HG03095 (cell line): ENCODE results near the gene OR4F6.
"Not testable (repeated sequence)": the region's sequence is repeated elsewhere in the genome, so short reads cannot be mapped to it uniquely, and the experiment has no call there.

Experiments used
- ATAC-seq: cut with Tn5 transposase; IDR thresholded peaks from one replicate; pipeline ENCODE4 v1.9.1; 2021; ENCODE audit warnings: moderate library complexity; ENCODE audit not compliant: unreplicated experiment

The OR4F6 gene, protein sequence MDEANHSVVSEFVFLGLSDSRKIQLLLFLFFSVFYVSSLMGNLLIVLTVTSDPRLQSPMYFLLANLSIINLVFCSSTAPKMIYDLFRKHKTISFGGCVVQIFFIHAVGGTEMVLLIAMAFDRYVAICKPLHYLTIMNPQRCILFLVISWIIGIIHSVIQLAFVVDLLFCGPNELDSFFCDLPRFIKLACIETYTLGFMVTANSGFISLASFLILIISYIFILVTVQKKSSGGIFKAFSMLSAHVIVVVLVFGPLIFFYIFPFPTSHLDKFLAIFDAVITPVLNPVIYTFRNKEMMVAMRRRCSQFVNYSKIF

DNA sequence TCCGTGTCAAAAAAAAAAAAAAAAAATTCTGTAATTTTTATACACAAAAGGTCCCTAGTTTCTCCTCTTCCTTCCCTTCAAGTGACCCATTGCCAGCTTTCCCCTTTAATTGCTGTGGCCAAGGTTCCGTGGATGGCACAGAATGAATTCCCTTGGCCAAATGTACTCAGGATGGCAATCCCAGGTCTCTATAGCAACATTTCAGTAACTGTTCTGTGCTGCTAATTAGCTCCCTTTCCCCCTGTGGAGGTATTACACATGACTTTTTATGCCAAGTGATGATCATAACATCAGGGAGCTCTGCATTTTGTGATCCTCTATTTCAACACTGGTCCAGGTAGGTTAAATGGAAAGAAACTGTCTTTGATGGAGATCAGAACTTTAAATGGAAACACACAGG, at the start of gene OR4F6:
TSS of gene OR4F6 (plus strand) at position 301 of the 400 bp plus-strand sequence. CDS start 2,211 bp downstream, outside the sequence.
- no peak for ATAC-seq

DNA sequence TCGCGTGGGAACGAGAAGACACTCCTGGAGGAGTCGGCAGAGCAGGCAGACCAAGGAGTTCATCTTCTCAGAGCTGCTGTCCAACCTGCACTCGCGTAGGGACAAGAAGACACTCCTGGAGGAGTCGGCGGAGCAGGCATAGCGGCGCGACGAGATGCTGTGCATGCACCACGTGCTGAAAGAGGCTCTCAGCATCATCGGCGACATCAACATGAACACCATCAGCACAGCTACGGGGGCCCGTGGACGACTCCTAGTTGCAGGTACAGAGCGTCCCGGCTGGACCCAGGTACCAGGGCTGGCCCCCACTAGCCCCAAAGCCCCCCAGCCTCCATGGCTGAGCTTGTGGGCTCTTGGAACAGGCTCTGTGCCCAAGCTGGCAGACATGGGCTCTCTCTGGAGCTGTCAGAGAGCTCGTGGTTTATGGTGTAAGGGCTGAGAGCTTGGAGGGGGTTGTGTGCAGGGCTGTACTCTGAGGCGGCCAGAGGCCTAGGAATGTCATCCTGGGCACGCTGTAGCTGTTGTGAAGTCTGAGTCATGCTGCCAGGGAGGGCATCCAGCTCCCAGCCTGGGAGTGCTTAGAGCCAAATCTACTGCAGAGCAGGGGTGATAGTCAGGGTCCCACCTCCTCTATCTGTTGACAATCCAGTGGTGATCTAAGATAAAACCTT, 38.5 kb upstream of the OR4F6 start:
- not testable (repeated sequence) for ATAC-seq

DNA sequence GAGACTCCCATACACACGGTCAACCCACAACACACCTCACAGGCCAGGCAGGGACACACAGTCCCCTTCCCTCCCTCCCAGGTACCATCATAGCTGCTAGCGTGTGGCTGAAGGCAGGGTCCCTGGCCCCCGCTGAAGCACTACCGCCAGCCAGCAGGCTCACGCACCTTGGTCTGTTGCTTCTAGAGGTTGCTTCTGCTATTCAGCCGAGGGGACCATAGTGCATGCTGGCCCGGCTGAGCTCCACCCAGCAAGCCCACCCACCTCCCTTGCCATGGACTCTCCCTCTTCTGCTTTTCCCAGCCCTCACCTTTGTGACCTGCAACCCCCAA, 38.0 kb upstream of the OR4F6 start:
- ATAC-seq, result not testable (repeated sequence)

DNA sequence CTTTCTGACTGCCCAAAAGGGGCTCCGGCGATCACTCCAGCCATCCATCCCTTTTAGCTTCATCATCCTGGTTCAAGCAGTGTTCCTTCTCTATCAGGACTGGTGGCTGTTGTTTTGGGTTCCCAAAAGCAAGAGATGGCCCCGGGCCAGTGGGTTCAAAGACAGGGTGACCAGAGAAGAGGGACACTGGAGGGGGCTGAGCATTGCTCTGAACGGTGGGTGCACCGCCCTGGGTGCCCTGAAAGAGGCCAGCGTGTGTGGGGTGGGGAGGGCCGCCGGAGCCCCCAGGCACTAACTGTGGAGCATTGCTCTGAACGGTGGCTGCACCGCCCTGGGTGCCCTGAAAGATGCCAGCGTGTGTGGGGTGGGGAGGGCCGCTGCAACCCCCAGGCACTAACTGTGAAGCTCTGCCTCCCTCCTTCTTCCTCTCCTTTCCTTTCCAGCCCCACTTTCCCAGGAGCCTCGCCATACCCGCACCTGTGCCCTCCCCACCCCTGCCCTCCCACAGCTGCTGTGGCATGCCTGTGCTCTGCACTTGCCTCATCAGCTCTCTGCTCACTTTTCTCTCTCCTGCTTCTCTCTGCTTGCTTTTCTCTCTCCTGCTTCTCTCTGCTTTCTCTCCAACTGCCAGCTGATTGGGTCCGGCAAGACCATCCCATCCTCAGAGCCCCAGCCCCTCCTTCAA, 37.4 kb upstream of the OR4F6 start:
- ATAC-seq, result no peak

DNA sequence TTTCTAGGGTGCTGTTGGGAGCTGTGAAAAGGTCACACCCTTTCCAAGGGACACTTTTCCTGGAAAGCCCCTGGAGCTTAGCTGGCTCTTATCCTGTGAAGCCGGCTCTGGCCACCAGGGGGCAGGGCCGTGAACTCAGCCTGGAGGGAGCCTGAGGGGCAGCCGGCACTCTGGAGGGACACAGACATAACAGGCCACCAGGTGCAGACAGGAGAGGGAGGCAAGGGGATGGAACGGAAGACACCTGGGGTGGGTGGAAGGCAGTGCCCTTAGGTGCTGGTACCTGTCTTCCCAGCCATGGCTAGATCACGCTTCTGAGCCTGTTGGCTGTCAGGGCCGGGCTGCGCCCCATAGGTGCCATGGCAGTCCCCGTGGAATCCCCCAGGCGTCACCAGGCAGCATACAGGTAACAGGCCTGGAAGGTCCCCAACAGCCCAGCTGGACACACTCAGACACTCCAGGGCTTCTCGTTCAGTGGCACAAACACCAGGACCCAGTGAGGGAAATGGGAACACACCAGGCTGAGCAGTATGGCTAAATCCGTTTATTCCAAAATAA, 36.1 kb upstream of the OR4F6 start:
- ATAC-seq, result not testable (repeated sequence)

DNA sequence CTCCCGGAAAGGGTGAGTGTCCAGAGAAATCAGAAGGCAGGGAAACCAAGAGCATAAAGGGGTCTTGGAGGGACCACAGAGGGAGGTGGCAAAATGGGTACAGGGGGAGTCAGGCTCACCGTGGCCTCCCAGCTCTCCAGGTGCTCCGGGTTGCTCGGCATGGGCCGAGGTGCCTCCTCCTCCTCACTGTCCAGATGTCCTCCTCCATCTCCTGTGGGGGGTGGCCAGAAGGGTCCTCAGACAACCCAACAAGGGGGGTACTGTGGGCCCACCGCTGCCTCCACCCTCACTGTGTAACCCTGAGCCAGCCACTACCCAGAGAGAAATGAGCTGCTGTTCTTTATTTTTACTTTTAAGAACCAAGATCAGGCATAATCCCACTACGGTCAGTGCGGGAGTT, 30.4 kb upstream of the OR4F6 start:
- no peak for ATAC-seq

DNA sequence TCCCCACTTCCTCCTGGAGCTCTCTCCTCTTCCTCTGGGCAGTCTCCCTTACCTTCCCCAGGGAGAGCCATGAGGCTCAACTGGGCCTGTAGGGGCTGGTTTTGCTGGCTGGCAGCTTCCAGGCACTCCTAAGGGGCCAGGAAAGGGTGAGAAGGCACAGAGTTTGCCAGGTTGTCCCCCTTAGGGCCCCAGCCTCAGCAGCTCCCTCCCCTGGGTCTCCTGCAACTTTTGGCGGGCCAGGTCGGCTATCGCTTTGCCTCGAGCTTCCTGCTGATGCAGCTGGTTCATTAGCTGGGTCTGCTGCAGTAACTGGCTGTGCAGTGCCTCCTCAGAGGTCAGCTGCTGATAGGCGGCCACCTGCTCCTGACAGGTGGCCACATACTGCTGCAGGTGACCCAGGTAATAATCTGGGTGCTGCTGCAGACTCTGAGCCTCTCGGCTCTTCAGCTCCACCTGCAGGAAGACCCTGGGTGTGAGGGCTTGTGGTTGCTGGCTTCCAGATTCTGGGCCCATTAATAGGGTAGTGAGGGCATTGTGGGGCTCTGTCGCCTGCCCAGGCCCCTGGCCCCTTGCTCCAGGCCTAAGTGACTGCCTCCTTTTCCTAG, 29.7 kb upstream of the OR4F6 start:
- no peak for ATAC-seq

DNA sequence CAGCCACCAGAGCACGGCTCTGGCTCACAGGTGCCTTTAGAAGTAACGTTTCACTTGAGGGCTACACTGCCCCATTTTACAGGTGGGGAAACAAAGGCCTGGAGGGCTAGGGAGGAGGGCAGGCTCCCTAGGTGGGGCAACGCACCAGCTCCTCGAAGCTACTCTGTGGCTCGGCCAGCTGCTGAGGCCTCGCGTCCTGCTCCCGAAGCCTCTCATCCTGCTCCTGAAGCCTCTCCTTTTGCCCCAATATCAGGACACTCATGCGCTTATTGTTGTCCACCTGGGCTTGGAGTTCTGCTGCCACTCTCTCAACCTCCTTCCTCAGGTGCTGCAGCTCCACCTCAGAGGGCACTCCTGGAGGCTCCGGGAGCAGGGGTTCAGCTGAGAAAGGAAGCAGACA, 28.2 kb upstream of the OR4F6 start:
- ATAC-seq, result no peak

DNA sequence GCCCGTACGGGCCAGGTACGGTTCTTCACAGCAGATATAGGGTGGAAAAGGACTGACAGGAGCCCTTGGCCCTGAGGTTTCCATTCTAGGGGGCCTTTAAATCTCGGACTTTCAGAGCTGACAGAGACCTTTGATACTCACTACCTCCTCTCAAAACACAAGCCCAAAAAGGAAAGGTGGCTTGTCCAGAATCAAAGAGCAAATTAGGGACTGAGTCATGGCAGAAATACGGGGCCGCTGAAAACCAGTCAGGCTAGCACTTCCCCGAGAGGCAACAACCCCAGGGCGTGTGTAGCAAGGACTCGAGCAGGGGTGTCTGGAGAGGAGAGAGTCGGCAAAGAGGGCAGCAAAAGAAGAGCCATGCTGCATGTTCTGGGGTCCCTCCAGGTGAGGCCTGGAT, 24.7 kb upstream of the OR4F6 start:
- not testable (repeated sequence) for ATAC-seq

DNA sequence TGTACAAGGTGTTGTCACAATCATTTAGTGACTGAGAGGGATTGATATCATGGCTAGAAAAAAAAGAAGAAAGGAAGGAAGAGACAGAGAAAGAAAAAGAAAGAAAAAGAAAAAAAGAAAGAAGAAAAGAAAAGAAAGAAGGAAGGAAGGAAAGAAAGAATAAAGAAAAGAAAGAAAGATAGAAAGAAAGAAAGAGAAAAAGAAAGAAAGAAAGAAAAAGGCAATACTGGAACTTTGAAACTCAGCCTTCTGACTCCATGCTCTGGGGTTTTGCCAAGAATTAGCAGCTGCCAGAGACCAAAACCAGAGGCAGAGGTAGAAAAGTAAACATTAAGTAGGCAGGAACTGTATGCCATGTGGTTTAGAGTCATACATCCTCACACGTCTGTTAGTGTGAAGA, 23.1 kb upstream of the OR4F6 start:
- ATAC-seq, result not testable (repeated sequence)

DNA sequence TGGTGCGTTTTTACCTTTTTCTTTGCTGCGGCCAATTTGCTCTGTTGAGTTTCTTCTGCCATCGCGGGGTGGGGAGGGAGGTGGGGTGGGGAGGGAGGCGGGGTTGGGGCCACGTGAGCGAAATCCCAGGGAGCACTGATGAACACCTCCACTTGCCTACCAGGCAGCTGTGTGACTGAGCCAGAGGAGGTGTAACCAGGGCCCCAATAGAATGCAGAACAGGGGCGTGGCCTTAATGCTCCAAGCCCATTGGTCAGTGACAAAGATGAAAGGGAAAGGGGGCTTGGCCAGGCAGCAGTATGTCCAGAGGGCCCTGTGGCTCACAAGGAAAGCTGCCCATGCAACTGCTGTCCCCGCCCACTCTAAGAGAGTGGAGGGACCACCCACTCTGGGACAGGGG, 21.4 kb upstream of the OR4F6 start:
- no peak for ATAC-seq

DNA sequence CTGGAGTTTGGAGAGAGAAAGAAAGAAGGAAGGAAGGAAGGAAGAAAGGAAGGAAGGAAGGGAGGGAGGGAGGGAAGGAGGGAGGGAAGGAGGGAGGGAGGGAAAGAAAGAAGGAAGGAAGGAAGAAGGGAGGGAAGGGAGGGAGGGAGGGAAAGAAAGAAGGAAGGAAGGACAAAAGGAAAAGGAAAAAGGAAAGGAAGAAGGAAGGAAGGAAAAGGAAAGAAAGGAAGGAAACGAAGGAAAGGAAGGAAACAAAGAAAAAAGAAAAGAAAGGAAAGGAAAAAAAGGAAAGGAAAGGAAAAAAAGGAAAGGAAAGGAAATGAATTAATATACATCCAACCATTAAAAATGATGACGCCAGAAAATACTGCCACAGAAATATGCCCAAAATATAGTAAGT, 18.7 kb upstream of the OR4F6 start:
- ATAC-seq, result no peak

DNA sequence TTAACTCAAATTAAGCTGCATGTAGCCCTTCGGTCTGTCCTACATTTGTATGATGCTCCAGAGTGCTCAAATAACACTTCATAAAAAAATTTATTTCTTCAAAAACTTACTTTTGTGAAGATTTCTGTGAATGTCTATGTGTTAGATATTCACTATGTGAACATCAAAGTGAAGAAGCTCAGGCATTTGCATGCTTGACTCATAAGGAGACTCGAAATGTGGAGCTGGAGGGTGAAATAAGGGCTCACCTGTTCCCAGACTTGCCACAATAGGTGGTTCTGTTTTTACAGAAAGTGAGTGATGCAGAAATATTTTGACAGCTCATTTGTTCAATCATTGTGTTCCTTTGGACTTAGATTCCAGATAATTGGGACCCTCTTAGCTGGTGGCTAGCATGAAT, 16.9 kb upstream of the OR4F6 start:
- not testable (repeated sequence) for ATAC-seq

DNA sequence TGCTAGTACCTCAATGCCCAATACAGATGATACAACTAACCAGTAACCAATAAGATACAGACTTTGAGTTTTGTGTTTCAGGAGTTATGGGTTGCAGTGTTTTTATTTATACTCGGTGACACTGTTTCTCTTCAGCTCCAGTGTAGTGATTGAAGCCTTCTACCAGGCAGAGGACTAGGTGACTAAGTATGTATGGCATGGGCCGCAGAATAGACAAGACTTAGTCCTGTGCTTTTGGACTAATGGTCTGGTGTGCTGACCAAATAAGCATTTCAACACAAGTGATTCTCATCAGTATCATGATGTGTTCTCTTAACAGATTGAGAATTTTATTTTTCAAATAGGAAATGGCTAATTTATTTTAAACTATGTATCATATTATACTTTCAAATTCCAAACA, 15.3 kb upstream of the OR4F6 start:
- ATAC-seq, result not testable (repeated sequence)

DNA sequence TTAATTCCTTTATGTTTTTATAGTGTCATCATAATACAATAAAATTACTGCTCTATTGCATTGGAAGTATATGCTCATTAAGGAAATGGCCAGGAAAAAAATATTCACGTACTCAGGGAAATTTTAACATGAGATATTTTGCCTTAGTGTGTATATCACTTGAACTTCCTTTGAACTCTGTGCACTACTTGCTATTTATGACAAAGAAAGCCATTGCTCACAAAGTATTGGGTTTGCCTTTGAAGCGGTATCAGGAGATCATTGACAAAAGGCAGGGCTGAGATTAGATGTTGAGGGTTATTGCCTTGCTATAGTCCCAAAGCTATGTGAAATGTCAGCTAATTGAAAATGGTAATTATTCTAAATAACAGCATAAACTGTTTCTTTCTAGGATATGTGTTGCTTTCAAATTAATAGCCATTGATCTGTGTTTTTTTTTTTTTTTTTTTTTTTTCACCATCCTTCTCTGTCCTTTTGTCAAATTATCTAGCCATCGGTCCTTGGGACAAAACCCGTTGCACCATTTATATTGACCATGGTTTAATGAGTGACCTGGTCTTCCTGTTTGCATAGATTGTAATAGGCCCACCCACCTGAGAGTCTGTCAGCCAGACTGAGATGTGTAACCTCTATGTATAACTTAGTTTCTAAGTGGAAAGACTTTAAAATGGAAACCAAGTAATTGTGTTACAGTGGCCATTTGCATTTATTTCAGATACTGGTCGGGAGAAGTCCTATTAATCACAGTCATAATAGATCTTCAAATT, 14.6 kb upstream of the OR4F6 start:
- not testable (repeated sequence) for ATAC-seq

DNA sequence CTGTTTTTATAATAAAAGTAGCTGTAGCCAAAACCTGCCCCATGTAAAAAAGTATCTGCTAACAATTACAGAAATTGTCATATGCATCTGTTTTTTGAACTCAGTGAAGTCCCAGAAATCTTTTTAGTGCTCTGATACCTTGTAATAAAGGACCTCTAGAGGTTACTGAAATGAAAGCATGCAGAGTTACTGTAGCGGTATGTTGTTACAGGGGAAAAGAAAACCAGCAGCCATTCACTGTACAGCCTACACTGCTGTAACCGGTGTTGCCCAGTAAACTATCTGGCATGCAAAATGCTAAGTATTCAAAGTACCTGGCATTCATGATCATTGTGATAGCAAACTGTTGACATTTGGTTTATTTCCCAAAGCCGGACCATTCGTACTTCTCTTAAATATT, 12.6 kb upstream of the OR4F6 start:
- ATAC-seq, result not testable (repeated sequence)

DNA sequence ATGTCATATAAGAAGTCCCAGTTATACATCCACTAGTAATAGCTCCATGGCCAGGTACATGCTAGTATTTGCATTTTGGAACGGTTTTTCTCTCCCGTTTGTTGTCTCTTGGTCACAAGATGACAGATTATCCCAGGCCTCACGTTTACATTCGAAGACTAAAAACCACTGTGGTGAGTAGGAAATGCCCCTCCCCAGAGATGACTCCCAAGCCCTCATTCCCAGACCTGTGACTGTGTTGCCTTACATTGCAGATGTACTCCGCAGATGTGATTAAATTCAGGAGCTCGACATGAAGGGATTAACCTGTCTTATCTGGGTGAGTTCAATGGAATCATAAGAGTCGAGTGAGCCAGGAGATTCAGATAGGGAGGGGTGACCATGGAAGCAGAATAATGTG, 9.3 kb upstream of the OR4F6 start:
- not testable (repeated sequence) for ATAC-seq

DNA sequence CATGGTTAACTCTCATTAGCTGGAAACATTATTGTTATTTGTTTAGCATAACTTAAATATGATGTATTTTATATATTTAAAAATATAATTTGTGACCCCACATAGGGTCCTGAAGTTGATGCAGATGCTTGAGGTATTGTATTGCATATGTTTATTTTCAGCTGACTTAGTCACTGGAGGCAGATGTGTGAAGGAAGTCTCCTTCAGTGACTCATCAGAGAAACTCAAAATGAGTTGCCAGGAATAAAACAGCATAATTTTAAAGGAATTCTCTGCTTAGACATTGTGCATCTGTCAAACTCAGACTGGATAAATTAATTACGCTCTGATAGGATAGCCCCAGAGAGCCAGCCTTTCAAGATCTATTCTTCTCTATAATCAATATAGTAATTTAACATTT, 7.9 kb upstream of the OR4F6 start:
- no peak for ATAC-seq

DNA sequence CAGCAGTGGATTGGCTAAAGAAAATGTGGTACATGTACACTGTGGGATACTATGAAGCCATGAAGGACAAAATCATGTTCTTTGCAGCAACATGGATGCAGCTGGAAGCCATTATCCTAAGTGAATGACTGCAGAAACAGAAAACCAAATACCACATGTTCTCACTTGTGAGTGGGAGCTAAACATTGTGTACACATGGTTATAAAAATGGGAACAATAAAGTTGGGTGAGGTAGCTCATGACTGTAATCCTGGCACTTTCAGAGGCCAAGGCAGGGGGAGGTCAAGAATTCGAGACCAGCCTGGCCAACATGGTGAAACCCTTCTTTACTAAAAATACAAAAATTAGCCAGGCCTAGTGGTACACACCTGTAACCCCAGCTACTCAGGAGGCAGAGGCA, 3.6 kb upstream of the OR4F6 start:
- no peak for ATAC-seq

DNA sequence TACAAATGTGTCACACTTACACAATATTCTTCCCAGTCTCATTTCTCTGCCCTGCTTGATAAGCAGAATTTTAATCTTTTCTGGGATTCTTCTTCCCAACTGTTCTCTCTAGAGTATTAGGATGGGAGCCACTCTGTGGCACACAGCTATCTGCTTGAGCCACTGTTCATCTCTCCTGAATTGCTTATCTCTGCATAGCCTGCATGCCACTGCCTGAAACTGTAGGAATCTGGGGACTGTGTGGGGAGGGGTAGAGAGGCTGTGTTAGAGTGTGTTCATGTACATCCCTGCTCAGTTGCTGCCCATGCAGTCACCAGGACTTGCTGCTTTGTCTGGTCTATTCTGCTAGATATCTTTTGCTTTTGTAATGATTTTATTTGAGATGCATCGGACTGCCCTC, 2.3 kb upstream of the OR4F6 start:
- no peak for ATAC-seq

DNA sequence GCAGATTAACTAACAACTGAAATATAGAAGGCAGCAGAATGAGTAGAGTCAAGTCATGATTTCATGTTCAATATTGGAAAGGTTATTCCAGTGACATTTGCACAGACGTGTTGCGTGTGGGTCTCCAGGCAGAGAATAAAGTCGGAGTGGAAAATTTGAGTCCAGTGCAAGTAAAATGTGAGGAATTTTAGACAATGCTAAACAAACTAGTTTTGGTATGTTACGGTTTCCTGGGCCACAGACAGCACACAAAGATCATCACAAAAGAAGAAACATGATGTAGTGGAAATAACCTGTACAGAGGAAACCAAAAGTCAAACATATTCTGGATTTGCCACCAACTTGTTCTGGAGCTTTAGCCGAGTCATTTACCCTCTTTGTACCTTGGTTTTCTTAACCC, 367 bp downstream of the OR4F6 start:
- no peak for ATAC-seq
